OCI-LY1 (cell line): ENCODE data around the gene IFT57.

Experiments used
- H2AFZ ChIP-seq: fragments of 200-600 bp; sonication (generic), shearing (Covaris generic); 2 replicates; pipeline ENCODE4 v1.6.0; 2014; ENCODE audit warnings: antibody characterized with exemption, mild to moderate bottlenecking, low read length
- H3F3A ChIP-seq: fragments of 200-600 bp; sonication (generic), shearing (Covaris generic); 2 replicates; pipeline ENCODE4 v1.6.0; 2014; ENCODE audit warnings: mild to moderate bottlenecking, antibody characterized with exemption, low read length, moderate library complexity; ENCODE audit not compliant: insufficient read depth
- H3K27ac ChIP-seq: fragments of 200-600 bp; sonication (generic); 2 replicates; pipeline ENCODE4 v1.5.1; 2014; ENCODE audit warnings: low read length, mixed run types, mild to moderate bottlenecking, low read depth; ENCODE audit not compliant: poor library complexity, severe bottlenecking
- H3K27me3 ChIP-seq: fragments of 200-600 bp; sonication (generic); 2 replicates; pipeline ENCODE4 v1.6.0; 2014; ENCODE audit warnings: antibody characterized with exemption, mild to moderate bottlenecking, low read length, moderate library complexity; ENCODE audit not compliant: insufficient read depth
- H3K36me3 ChIP-seq: fragments of 200-600 bp; sonication (generic); 2 replicates; pipeline ENCODE4 v1.6.1; 2014; ENCODE audit warnings: mild to moderate bottlenecking, antibody characterized with exemption, low read length, moderate library complexity, mixed read lengths; ENCODE audit not compliant: insufficient read depth
- H3K4me1 ChIP-seq: fragments of 200-600 bp; sonication (generic); 2 replicates; pipeline ENCODE4 v1.5.1; 2014; ENCODE audit warnings: mild to moderate bottlenecking, low read length, moderate library complexity; ENCODE audit not compliant: insufficient read depth, severe bottlenecking
- H3K4me2 ChIP-seq: fragments of 200-600 bp; sonication (generic), shearing (Covaris generic); 2 replicates; pipeline ENCODE4 v1.6.1; 2014; ENCODE audit warnings: low read length
- H3K4me3 ChIP-seq: fragments of 200-600 bp; sonication (generic); 2 replicates; pipeline ENCODE4 v1.5.1; 2014; ENCODE audit warnings: low read length, low read depth, mild to moderate bottlenecking, mixed read lengths; ENCODE audit not compliant: poor library complexity, severe bottlenecking
- H3K79me2 ChIP-seq: fragments of 200-600 bp; shearing (Covaris generic); 2 replicates; pipeline ENCODE4 v1.6.1; 2016; ENCODE audit warnings: mixed run types, low read length, mixed read lengths; ENCODE audit not compliant: insufficient read depth
- H3K9ac ChIP-seq: fragments of 200-600 bp; sonication (generic), shearing (Covaris generic); 2 replicates; pipeline ENCODE4 v1.6.1; 2014; ENCODE audit warnings: mild to moderate bottlenecking, low read length, mixed read lengths
- H3K9me2 ChIP-seq: fragments of 200-600 bp; sonication (generic), shearing (Covaris generic); 2 replicates; pipeline ENCODE4 v1.6.1; 2014; ENCODE audit warnings: low read depth, mild to moderate bottlenecking, low read length, mixed read lengths
- H3K9me3 ChIP-seq: fragments of 200-600 bp; shearing (Covaris generic); 2 replicates; pipeline ENCODE4 v1.6.1; 2014; ENCODE audit warnings: low read length, mixed read lengths
- H4K20me1 ChIP-seq: fragments of 200-600 bp; sonication (generic), shearing (Covaris generic); 2 replicates; pipeline ENCODE4 v1.6.0; 2016; ENCODE audit warnings: mild to moderate bottlenecking, low read length; ENCODE audit not compliant: insufficient read depth
- CTCF ChIP-seq: fragments of 200-600 bp; sonication (generic), shearing (Covaris generic); IDR thresholded peaks from 2 replicates; pipeline ENCODE4 v1.5.1; 2017; ENCODE audit warnings: mild to moderate bottlenecking, antibody characterized with exemption, low read length, moderate library complexity, mixed read lengths
- EZH2 ChIP-seq: fragments of 200-600 bp; sonication (generic), shearing (Covaris generic); IDR thresholded peaks from 2 replicates; pipeline ENCODE4 v1.8.0; 2017; ENCODE audit warnings: borderline replicate concordance, mixed run types, mild to moderate bottlenecking, antibody characterized with exemption, low read length, moderate library complexity, mixed read lengths

Gene IFT57

GRCh38 chr3:108183181-108183580 is 39.0 kb downstream of the IFT57 start:
- TF ChIP-seq EZH2 = no peak
- TF ChIP-seq CTCF = no peak
- H3K9ac ChIP-seq = no peak overlapping the region
- H3F3A ChIP-seq = no peaks in the 10 kb centered on the region
- no peak overlapping the region for H3K4me3 ChIP-seq
- H3K9me3 ChIP-seq = no peaks in the 10 kb centered on the region
- H3K79me2 ChIP-seq = no peaks in the 10 kb centered on the region
- no peaks in the 10 kb centered on the region for H3K27me3 ChIP-seq
- no peak overlapping the region for H3K4me2 ChIP-seq
- H3K36me3 ChIP-seq = peaks cover 37% of the 10 kb centered on the region
- H2AFZ ChIP-seq = no peak overlapping the region
- H3K27ac ChIP-seq = no peak overlapping the region
- no peaks in the 10 kb centered on the region for H3K4me1 ChIP-seq
- no peaks in the 10 kb centered on the region for H4K20me1 ChIP-seq
- H3K9me2 ChIP-seq = no peaks in the 10 kb centered on the region

GRCh38 chr3:108182339-108182738 is 39.9 kb downstream of the IFT57 start:
- Histone ChIP-seq H3K79me2 (no peaks in the 10 kb centered on the region), H2AFZ (no peak overlapping the region), H3K4me2 (no peak overlapping the region), H3K36me3 (peaks cover 37% of the 10 kb centered on the region), H3K4me1 (no peaks in the 10 kb centered on the region), H3K9ac (no peak overlapping the region), H3K4me3 (no peak overlapping the region), H3K9me2 (no peaks in the 10 kb centered on the region), H3K27me3 (no peaks in the 10 kb centered on the region), H3K27ac (no peak overlapping the region), H4K20me1 (no peaks in the 10 kb centered on the region), H3F3A (no peaks in the 10 kb centered on the region), H3K9me3 (no peaks in the 10 kb centered on the region)
- TF ChIP-seq CTCF (no peak), EZH2 (no peak)

- H3K4me2 ChIP-seq = no peak overlapping the region
- H3K36me3 ChIP-seq = peaks cover 28% of the 10 kb centered on the region
- no peaks in the 10 kb centered on the region for H3K9me3 ChIP-seq
- H3K9ac ChIP-seq = no peak overlapping the region
- H3K79me2 ChIP-seq = no peaks in the 10 kb centered on the region
- H3K4me3 ChIP-seq = no peak overlapping the region
- no peak overlapping the region for H2AFZ ChIP-seq
- no peaks in the 10 kb centered on the region for H3F3A ChIP-seq
- no peaks in the 10 kb centered on the region for H4K20me1 ChIP-seq
- no peaks in the 10 kb centered on the region for H3K27me3 ChIP-seq
- no peaks in the 10 kb centered on the region for H3K4me1 ChIP-seq
- TF ChIP-seq EZH2 (no peak), CTCF (no peak)
- no peaks in the 10 kb centered on the region for H3K9me2 ChIP-seq
- no peak overlapping the region for H3K27ac ChIP-seq
Measured at GRCh38 chr3:108181172-108181571, 41.1 kb downstream of the IFT57 start.
